Stimulated activated CD8-positive, alpha-beta memory T cell treated with anti-CD3 and anti-CD28 coated beads, Interleukin-2, amount 100 ng/mL, for 48 hours (primary cell): ENCODE data around the gene TTC9B.
"Not testable (repeated sequence)": the region's sequence is repeated elsewhere in the genome, so short reads cannot be mapped to it uniquely, and the experiment has no call there.

ENCODE experiments used
- DNase-seq, 2 donors: peaks; one replicate each; pipeline ENCODE4 v3.0.0-alpha.2; 2020; ENCODE audit warnings: low read depth in 2 of 2

Gene TTC9B

GRCh38 chr19:40170303-40170989 is 47.7 kb downstream of the TTC9B start:
- DNase-seq: not testable (repeated sequence)

GRCh38 chr19:40169482-40170302 is 48.5 kb downstream of the TTC9B start:
- DNase-seq: not testable (repeated sequence)
